ENCODE results near the gene SPOCK1.
A peak's percentile ranks its signal among the peaks of the same experiment; 100 is the strongest.
"Not testable (repeated sequence)": the region's sequence is repeated elsewhere in the genome, so short reads cannot be mapped to it uniquely, and the experiment has no call there.

SPOCK1 gene

DNA sequence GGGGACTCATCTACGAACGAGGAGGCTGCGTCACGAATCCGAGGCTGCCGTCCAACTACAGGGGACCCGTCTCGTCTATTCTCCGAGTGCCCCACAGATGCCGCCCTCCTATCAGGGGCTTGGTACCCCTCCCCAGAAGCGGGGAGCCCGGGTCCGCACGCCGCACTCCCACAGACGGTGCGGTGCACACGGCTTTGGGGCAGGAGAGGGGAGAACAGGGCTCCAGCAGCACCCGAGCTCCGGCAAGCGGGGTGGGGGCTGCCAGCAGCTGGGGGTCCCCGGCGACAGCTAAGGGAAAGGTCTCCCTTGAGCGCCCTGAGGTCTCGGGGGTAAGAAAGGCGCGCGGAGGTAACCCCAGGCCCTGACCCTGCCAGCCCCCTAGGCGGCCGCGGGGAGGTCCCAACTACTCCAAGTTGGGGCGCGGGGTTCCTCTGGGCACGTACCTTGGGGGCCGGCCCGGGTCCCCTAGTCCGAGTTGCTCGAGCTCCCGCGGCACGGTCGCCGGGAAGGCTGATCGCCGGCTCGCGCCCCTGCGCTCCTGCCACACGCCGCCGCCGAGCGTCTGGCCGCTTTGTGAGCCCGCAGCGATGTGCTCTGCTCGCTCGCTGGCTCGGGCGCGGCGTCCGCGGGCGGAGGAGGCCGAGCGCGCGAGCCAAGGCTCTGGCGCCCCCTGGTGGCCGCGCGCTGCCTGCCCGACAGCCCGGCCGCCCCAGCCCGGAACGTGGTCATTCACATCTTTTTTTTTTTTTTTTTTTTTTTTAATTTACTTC lies at the start of gene SPOCK1:
SPOCK1 (minus strand) TSS at position 591 of the 770 bp plus-strand sequence.
- DNase-seq: peak; percentile 63

- no peak for DNase-seq
These were observed 46.8 kb upstream of the SPOCK1 start for GRCh38 chr5:137545956-137546355.

GRCh38 chr5:137535449-137535848 lies 36.3 kb upstream of the SPOCK1 start:
- not testable (repeated sequence) for DNase-seq

DNA sequence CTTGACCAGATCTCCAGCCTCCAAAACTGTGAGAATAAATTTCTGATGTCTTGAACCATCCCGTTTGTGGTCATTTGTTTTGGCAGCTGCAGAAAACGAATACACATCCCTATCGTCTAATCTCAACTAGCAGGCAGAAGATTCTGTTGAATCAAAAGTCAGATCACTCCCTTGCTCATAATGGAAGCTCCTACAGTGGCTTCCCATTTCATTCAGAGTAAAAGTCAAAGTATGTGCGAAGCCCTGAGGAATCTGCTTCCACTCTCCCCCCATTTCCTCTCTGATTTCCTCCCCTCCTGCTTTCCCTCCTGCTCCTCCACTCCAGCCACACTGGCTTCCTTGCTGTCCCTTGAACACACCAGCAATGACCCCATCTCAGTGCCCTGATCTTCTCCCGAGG lies 34.8 kb upstream of the SPOCK1 start:
- no peak for DNase-seq

DNA sequence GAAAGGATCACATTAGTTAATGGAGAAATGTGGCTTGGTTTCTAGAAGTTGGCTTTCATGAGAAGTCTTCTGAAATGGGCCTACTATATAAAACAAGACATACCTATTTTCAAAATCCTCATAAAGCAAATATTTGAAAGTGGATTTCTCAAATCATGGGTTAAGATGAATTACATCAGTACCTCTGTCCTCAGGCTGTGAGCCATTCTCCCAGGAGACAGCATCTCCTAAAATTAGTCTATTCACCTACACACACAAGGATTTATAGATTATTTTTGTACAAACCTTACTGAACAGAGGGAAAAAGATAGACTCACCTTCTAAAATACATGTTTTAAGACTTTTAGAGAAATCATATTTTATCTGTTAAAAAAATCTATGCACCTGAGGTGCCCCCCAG lies 32.1 kb upstream of the SPOCK1 start:
- DNase-seq: no peak

GRCh38 chr5:137521246-137521645 lies 22.1 kb upstream of the SPOCK1 start:
- no peak for DNase-seq

DNA sequence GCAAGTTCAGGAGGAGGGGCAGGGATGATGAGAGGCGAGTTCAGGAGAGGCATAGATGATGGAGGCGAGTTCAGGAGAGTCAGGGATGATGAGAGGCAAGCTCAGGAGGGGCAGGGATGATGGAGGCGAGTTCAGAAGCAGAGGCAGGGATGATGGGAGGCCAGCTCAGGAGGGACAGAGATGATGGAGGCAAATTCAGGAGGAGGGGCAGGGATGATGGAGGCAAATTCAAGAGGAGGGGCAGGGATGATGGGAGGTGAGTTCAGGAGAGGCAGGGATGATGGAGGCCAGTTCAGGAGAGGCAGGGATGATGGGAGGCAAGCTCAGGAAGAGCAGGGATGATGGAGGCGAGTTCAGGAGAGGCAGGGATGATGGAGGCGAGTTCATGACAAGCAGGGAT lies 17.8 kb upstream of the SPOCK1 start:
- DNase-seq: no peak

DNA sequence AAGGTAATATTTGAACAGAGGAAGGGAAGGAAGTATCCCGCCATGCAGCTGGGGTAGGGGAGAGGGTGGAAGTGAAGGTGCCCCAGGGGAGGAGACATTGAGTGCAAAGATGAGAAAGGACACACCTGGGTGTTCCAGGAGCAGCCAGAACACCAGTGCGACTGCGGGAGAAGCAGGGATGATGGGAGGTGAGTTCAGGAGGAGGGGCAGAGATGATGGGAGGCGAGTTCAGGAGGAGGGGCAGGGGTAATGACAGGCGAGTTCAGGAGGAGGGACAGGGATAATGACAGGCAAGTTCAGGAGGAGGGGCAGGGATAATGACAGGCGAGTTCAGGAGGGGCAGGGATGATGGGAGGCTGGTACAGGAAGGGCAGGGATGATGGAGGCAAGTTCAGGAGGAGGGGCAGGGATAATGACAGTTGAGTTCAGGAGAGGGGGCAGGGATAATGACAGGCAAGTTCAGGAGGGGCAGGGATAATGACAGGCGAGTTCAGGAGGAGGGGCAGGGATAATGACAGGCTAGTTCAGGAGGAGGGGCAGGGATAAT lies 17.2 kb upstream of the SPOCK1 start:
- DNase-seq: no peak

DNA sequence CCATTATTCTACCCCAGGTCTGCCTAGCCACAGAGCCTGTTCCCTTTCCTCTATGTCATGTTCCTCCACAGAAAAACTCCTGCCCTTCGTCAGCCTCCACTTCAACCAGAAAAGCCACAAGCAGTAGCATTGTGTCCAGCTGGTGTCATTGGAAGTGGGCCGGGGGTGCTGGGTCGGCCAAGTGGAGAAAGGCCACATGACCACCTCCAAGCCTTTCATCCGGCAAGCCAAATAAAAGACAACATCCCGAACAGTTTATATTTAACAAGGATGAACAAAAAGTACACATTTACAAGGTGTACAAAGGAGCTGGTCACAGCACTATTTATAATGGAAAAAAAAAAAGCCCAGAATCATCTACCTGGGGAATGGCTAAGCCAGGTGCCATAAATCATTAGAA lies 16.1 kb upstream of the SPOCK1 start:
- DNase-seq: no peak

GRCh38 chr5:137510671-137511070 lies 11.5 kb upstream of the SPOCK1 start:
- no peak for DNase-seq

DNA sequence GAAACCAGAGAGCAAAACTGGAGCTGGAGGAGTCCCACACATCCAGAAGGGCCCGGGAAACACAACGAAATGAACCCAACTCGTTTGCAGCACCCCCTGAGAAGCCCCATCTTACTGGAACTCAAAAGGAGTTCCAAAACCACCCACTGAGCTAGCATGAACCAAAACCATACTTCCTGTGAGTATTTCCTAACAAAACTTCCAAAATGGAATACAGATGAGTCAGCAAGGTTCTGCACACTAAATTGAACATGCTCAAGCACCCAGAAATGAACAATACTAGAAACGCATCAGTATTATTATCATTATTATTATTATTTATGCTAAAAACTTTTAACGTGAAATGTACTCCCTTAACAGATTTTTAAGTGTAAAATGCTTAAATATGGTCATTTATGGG lies 8.0 kb upstream of the SPOCK1 start:
- DNase-seq: no peak

GRCh38 chr5:137506296-137506695 lies 7.2 kb upstream of the SPOCK1 start:
- no peak for DNase-seq

- no peak for DNase-seq
These were observed 5.8 kb upstream of the SPOCK1 start for GRCh38 chr5:137504916-137505315.

DNA sequence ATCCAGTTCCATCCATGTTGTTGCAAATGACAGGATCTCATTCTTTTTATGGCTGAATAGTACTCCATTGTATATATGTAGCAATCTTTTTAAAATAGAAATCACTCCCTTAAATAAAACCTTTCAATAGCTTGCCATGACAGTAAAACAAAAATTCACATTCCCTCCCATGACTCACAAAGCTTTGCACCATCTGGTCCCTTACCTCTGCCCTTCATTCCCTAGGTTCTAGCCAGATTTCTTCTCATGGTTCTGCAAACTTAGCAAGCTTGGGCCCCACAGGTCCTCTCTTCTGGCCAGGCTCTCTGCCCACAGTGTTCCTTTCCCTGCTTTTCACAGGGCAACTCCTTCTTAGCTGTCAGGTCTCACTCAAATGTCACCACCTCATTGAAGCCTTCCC lies 4.3 kb upstream of the SPOCK1 start:
- no peak for DNase-seq

- DNase-seq: no peak
These were observed 3.5 kb upstream of the SPOCK1 start for GRCh38 chr5:137502632-137503031.

DNA sequence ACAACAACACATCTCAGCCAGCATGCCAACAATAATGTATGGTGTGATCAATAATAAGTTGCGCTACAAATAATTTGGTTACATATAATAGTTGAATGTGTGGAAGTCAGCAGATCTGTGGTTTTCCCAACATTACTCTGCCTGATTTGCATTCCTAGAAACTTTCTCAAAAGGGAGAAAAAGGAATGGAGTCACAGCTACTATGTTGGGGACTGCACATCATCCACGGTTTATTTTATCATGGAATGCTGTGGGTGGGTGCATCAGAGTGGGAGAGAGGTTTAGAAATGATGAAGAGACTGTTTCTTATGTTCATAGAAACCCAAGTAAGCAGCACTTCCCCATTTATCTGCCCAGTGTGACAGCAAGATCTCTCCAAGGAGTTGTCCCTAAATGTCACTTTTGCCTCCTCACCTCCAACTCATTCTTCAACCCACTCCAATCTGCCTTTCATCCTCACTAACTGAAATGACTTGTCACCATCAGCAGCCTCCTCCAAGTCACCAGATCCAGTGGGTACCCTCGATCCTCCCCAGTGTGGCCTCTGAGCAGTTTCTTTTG lies 2.8 kb upstream of the SPOCK1 start:
- DNase-seq: no peak

DNA sequence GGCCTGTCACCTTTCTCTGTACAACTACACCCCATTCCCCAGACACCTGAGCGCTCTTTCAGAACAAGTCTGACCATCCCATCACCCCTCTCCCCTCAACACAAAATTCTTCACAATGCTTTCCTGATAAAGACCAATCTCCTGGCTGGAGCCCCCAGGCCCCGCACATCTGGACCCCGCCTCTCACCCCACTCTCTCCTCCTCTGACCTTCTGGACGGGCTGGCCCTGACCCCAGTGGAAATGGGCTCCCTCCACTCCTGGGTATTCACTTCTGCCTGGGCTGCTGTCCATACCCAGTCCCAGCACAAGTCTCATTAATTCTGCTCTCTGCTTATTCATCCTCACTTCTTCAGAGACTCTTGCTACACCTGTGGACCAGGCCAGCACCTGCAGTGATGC lies 2.1 kb upstream of the SPOCK1 start:
- no peak for DNase-seq

DNA sequence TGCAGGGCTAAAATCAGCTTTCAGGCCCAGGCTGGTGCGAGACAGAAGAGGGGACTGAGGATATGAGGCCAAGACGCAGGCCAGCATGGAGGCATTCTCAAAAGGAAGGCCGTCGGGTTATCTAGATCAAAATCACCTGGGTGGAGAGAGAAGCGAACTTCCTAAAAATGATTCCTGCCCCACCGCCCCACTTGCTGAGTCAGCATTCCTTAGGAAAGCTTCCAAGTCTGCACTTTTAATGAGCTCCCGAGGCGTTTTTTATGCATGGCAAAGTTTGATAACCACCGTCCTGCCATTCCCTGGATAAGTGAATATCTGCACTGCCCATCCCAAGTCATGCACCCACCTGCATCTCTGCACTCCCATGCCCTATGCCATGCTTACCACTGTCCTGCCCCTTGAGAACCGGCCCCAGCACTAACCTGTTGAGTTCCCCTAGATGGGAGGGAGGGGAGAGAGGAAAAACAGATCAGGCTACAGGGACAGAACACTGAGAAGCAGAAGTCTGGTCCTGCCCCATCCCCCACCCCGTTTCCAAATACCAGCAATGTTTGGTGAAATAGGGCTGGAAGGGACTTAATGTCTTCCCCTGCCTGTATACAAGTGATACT lies 1.6 kb upstream of the SPOCK1 start:
- DNase-seq: no peak

- not testable (repeated sequence) for DNase-seq
These were observed 351 bp upstream of the SPOCK1 start for GRCh38 chr5:137499506-137499847.

- no peak for DNase-seq
These were observed 808 bp downstream of the SPOCK1 start for GRCh38 chr5:137498301-137498735.

DNA sequence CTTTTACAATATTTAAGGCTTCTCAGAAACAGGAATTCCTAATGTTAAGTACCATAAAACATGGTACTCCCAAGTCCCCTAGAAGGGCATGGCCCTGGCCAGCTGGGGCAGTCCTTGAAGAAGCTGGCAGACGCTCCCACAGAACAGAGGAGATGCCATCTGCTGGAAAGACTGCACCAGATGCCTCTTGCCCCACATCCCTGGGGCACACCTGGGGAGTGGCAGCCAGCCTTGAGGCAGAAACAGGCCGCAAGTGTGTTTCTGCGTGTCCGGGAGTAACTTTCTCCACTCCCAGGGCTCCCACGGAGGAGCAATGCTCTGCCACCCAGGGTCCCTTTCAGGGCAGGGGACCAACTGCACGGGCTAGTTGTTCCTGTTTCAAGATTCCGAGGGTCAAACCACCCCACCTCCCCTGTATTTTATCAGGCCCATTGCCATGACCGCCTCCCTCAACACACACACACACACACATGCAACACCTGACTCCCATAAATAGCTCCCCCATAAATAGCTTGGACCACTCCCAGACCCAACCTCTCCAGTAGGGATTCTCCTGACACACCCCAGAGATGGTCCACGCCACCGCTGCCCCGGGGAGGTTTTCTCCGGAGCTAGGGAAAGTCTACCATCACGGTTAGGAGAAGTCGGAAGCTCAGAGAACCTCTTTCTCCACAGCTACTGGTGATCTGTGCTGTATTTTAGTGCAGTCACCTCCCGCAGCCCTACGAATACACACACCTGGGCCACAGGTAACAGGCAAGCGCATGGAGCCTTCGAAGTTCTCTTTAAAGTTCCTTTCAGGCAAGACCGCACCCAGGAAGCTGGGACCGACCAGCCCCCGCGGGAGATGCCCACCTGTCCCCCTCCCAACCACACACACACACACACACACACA lies 1.5 kb downstream of the SPOCK1 start:
- peak; percentile 4 for DNase-seq

GRCh38 chr5:137496919-137497318 lies 2.2 kb downstream of the SPOCK1 start:
- DNase-seq: no peak

GRCh38 chr5:137492331-137492730 lies 6.8 kb downstream of the SPOCK1 start:
- DNase-seq: no peak
